HG02798 (cell line): Measurements from ENCODE around the gene ADGRL3.

Experiments used
- ATAC-seq: cut with Tn5 transposase; IDR thresholded peaks from one replicate; pipeline ENCODE4 v1.9.1; 2021; ENCODE audit warnings: mild to moderate bottlenecking; ENCODE audit not compliant: unreplicated experiment, poor library complexity

ADGRL3 gene

DNA sequence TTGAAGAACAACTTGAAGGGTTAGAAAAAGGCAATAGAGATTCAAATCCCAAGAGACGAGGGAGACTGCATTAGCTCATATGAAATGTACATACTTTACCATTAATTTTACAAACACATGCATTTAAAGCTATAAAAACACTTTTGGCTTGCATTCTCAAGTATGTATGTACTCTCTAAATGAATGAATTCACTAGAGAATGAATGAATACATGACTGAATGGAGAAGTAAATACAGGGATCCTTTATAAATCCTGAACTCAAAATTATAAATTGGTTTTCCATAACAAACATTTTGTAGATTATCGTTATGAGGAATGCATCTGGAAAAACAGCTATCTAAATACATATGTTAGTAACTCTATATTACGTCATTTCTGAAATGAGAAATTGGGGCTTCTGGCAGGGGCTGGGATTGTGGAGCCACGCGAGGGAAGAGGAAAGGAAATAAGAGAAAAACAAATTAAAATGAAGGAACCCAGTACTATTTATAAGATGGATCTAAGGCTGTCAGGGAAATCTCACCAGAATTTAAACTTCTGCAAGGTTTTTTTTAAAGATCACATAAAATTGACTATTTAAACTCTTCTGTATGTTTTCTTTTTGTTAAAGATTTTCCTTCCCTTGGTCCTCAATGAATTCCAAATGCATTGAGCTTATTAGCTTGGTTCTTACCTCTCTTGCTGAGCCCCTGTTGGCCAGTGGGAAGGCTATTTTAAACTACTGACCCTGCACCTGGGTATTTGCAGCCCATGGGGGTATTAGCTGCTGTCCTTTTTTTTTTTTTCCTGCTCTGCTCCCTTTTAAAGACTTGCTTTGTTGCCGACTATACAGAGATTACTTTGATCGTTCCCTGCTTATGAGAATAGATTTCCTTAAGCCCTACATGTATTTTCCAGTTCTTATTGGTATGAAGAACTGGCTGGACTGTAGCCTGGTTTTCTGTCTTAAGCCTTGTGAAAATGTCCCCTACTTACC lies 207.8 kb downstream of the ADGRL3 start:
- ATAC-seq: no peak

DNA sequence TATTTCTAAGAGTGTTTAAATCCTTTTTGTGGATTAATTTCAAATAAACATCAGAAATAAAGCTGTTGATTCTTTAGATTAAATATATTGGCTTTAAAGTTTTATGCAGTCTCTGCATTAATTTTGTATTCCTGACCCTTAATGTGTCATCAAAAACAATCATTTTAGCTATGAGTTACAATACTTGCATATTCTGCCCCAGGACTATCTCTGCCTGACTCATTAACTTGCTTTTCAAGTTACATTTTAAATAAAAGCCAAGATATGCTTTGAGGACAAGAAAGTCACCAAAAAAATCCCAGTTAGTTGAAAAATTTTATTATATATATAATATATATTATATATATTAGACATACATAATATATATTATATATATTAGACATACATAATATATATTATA lies 208.7 kb downstream of the ADGRL3 start:
- ATAC-seq: no peak

DNA sequence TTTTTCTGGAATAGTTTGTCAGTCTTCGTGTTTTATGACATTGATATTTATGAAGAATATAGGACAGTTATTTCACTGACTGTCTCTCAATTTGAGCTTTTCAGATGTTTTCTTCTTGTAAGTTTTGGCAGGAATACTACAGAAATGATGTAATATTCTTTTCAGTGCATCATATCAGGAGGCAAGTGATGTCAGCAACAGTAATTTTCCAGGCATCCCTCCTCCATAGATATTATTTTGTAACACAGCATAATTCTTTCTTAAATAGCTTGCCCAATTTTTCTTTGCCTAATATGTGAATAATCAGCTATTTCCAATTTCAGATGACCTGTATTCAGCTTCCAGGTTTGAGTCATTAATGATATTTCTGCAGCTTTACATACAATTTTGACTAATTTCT lies 211.1 kb downstream of the ADGRL3 start:
- ATAC-seq: no peak

DNA sequence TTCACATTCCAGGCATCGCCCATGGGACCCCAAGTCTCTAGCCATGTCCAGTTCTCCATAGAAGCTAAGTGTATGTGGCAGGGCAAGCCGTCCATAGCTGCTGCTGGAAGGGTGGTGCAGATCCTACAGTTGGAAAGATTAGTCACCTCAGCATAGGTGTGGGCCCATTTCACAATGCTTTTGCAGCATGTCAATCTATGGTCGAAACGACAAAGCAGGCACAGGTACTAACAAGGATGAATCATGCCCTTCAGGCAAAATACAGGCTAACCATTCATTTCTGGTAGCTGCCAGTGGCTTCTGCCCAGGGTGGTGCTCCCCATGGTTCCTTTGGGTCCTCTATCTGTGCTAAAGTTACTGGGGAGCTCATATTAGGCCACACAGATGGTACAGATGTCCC lies 225.2 kb downstream of the ADGRL3 start:
- no peak for ATAC-seq

DNA sequence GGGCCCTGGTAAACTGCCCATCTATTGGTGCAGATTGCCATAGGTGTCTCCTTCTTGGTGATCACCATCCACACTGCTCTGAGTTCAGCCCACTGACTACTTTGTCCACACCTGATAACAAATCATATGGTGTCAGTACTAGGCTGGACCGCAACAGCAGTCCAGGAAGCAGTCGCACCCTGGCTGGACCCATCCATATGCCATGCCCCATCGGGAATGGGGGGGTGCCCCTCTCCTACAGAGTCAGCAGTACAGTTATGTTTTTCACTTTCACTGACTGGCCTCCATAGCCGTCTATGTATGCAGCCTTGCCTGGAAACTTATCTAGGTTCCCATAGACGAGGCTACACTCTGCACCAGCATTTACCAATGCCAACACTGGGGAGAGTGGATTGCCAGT lies 226.1 kb downstream of the ADGRL3 start:
- ATAC-seq: no peak

DNA sequence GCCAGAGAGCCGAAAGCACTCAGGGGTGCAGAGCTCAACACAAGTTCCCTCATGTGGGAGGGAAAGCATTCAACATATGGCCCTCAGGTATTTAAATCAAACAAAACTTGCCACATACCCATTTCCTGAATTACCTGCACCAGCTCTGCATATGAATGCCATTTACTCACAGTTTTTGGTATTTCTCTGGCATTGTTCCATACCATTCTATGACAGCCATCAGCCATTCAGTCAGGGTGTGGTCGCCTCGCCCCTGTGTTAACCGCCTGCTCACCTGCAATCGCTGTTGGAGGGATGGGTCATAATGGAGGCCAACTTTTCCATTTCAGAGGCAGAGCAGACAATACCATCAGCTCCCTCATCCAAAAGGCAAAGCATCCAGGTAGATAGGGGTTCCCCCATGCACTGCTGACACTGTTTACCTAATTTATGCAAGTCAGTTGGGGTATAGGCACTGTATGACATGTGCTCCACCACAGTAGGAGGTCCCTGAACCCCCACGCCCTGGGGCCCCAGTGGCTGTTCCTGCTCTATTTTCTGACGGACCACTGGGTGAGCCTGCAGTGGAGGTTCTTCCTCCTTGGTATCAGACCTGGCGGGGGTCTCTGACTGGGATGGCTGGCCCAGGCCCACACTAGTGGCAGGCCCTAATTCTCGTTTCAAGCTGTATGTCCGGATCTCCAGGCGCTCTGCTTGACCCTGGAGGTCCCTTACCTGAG lies 227.1 kb downstream of the ADGRL3 start:
- ATAC-seq: no peak

DNA sequence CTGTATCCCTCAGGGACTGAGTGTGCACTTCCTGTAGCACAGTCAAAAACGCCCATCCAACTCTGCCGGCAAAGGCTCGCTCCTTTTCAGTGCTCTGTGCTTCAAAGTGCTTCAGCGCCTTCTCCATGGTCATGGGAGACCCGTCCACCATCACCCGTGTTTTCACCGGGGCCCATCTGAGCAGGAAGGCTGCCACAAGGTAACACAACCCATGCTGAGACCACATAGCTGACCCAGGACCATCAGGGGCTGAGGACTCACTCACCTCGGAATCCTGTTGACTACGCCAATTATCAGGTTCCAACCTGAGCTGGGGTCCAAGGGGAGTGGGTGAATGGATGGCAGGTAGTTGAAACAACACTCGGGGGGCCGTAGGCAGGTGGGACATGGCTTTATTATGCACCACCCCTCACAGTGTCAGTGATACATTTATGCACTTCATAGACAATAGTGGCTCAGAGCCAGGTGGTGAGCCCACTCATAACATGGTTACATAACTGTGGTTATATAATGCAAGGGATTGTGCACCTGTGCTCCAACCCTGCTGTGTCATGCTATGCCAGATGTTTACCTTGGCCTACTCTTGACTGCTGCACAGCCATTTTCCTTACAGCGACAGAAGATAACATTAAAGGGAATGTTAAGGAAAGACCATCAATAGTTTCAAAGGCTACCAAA lies 227.8 kb downstream of the ADGRL3 start:
- ATAC-seq: no peak

DNA sequence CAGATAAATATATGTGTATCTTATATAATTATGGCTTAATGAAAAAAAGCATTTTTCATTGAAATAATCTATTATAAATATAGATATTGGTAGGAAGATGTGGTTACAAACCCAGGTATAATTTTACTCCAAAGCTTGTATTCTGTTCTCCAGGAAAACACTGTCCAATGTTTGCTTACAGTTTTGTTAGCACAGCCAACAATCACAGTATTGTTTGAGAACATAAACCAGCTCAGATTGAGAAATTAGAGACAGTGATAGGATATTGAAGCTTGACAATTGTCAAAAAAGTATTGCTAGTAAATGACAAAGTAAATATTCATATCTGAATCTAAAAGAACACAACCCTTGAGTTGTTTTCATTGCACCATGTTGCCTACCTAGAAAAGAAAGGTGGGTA lies 228.8 kb downstream of the ADGRL3 start:
- ATAC-seq: no peak

DNA sequence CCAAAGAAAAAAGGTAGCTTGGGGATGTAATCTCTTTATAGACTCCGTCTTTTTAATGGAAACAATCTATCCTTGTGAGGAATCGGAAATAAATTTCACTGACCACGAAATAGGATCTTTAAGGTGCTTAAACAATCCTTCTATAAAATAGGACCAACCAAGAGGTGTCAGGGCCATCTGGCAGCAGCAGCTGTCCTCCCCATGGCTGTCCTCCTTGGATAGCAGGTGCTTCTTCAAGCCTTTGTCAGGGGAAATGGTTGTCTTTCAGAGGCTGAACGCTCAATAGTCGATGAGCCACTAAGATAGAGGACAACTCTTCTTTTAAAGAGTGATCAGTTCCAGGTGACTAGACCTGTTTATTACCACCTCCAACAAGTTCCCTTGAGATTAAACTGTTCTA lies 231.0 kb downstream of the ADGRL3 start:
- no peak for ATAC-seq

DNA sequence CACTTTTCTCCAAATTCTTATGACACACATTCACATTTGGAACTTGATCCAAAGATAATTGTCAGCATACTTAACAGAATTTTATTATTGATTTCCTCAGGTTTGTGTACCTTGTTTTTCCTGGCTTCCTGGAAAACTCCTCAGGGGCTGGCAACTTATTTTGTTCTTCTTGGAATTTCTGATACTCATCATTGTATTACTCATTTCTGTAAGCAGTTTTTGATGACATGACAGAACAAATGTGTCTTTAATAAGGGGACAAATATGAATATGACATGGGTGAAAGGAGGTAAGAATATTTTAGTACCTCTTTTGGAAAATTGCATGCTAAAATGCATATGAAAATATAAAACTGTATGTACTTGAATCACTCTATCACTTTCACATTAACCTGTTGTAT lies 237.8 kb downstream of the ADGRL3 start:
- no peak for ATAC-seq

DNA sequence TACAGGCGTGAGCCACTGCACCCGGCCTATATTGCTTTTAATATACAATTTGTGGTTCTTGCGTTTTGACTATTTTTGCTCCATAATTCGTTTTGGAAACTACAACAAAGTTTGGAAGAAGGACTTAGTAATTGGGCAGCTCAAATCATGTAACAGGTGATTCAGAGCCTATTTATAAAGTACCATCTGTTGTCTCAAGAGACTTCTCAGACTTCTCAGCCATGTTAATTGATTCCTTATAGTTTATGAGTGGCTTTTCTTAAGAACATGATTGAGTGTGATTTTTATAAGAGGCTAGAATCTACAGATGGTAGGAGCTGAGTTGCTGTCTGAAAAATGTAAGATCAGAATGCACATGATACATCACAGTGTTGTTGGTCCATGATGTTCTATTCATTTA lies 240.2 kb downstream of the ADGRL3 start:
- no peak for ATAC-seq

DNA sequence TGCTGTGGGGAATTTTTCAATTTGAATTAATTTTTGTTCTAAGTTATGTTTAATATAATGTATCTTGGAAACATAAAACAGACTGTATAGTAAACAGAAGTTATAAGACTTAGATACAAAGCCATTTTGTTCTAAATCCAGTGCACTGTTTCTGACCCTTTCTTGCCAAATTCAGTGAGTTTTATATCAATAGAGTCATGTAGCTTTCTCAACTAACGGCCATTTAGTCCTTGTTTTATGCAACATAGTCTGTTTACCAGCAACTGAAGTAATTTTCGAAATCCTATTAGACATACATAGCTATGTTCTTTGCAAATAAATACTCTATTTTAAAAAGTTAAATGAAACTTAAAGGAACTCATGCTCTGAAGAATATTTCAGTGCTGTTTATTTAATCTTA lies 242.8 kb downstream of the ADGRL3 start:
- no peak for ATAC-seq

DNA sequence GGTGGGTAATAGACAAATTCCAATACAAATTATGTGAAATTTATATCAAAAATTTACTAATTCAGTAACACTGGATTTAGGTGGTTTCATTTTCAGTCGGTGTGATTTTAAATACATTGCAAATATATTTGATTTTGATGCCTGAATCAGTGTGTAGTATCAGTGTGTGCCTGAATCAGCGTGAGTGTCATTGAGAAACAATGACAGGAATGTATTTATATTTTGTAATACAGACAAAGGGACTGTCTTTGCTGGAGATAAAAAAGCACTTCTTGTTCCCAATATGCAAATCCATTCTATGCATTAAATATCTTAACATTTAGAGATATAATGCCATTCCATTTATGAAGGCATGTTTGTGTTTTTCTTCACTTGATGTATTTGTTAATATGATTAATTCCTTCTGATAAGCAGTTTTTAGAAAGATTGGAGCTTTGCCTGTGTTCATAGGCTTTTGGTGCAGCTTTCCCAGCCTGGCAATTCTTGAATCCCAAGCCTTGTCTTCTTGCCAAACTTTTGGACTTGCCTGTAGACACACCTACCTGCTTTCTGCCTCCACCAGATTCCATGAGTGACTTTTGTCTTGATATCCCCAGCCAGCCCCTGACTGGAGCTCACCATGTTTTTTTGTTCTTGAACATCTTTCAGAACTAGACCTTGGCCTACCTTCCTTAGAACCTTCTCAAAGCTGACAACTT lies 243.8 kb downstream of the ADGRL3 start:
- ATAC-seq: no peak

DNA sequence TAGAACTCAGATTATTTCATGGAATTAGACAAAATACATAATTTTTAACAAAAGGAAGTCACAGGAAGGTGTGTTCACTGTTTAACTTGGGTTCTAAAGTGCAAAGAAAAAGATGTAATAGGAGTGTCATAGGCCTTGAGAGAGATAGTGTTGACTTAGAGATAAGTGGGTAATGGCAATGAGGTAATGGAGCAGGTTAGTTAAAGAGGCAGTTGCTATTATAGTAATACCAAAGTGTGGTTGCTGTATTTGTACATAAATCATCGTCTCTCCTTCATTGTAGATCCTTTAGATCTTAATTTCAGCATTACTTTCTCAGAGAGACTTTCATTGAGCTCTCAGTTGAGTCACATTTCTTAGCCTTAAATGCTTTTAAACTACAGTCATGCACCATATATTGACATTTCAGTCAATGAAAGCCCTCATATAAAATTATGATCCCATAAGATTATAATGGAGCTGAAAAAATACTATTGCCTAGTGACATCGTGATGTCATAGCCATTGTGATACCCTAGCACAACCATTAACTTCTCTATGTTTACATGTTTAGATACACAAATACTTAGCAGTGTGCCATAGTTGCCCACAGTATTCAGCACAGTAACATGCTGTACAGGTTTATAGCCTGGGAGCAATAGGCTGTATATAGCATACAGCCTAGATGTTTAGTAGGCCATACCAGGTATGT lies 245.4 kb downstream of the ADGRL3 start:
- ATAC-seq: no peak

DNA sequence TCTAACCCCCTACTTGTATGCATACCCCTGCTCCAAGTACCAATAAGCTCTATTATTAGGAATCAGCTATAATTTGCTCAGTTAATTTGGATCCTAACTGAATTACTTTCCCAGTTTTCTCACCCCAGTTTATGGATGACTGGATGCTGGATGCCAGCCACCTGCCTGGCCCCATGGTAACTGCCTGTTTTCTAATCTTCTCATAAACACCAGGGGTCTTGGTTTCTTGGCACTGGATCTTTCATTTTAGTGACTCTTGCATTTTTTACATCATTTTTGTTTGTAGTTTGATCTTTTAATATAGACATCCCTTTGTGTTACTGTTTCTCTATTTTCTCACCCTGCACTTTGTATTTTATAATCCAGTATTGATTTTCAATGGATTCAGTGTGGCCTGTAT lies 246.8 kb downstream of the ADGRL3 start:
- no peak for ATAC-seq

DNA sequence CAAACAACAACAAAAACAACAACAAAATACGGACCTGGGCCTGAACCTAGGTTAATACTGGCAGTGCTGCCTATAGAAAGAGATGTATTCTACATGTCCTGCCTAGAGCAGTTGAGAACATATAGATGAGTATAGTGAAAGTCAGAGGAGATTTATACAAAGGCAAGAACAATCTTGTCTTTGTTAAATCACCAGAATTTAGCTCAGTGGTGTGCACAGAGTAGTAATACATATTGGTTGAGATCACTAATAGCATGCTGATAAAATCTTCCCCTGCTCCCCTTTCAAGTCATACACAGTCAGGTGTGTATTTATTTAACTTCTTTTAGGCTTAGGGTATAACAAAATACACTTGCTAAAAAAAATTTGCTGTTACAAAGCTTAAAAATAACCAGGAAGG lies 247.8 kb downstream of the ADGRL3 start:
- no peak for ATAC-seq

DNA sequence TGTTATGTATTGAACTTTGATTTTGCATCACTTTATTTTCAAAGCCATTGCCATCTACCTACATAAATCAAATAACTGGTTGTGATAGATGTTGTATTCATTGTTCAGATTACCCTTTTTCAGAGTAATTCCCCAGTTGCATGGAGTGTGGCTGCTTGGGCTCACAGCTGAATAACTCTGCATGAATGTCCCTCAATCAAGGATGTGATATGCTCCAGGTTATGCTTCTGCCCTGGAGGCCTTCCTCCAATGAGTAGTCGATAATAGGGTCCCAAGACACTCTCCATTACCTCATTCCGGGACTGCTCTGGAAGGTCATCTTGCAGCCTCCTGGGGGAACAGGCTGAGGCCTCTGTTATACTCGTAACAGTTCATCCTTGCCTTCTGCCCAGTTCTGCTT lies 251.8 kb downstream of the ADGRL3 start:
- ATAC-seq: no peak

DNA sequence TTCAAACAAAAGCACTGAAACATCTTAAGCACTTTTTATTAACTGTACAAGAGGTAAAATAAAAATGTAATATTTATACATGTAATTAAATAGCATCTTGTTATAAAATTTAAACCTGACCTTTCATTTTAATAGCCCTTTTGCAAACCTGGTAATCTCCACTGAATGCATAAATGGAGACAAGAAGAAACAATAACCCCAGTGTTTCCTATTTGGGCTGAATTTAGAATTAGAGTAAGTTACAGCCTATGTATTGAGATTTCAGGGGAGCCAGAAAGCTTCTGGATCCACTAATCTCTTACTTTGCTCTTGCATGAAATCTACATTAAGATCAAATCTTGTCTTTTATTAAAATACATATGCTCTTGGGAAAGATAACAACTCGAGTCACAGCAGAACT lies 261.8 kb downstream of the ADGRL3 start:
- no peak for ATAC-seq

DNA sequence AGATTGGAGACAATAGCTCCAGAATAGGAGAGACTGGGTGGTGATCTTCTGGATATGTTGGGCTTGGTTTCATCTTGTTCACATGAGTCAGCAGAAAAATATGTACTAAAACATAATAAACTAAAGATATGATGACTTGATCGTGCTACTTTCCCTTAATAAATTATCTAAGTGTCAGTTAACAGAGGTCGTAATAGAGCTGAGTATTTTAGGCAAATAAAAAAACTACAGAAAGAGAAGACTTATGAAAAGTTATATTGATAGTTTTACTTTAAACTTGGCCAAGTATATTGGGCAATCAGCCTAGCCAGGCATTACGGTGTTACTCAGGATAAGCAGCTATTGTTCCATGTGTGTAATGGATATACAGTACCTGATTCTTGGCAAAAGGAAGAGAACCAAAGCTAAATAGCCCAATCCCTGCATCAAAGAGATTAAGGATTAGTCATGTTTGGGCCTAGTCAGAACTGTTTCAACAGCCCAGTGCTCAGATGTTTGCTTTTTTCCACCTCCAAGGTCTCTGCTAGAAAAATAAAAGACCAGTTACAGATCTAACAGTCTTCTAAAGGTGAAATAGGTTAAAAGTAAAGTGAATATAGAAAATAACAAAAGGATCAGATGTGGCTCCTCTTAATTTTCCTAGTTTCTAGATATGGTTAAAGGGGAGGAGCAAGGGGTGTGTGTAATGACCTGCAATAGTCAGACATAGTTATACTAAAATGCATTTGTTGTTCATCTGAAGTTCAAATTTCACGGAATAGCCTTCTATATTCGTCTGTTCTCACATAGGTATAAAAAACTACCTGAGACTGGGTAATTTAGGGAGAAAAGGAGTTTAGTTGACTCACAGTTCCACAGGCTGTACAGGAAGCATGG lies 262.6 kb downstream of the ADGRL3 start:
- ATAC-seq: no peak
